ENCODE measurements around the gene METAP1.

DNA sequence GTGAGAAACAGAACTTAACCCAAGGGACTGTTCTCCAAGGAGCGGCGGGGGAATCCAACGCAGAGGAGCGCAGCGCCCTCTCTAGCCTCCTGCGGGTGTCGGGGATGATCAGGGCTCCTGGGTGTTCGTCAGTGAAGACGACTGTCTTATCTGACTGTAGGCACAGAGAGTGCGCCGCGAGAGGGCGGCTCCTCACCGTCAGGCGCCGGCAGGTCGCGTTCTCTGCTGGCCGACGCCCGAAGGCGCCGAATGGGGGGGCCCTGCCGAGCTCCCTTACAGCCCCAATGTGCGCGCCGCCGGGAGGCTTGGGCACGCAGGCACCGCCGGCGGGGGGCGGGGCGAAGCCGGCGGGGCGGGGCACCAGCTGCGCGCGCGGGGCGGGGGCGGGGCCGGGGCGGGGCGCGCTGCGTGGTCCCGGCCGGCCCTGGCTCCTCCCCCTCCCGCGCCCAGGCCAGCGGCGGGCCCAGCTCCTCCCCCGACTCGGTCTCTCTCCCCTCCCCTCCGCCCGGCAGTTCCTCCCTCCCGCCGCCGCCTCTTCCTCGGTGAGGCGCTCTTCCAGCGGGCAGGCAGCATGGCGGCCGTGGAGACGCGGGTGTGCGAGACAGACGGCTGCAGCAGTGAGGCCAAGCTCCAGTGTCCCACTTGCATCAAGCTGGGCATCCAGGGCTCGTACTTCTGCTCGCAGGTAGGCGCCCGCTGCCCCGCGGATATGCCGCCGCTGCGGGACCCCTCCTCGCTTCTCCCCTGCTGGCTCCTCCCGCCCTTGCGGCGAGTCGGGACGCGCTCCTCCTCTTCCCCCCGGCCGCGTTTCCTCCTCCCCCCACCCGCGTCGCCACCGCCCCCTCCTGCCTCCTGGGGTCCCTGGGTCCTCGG, at the start of gene METAP1:
- TF ChIP-seq EP300 (IDR thresholded peaks at IDR 0.05) (no peak), POLR2A (IDR thresholded peaks at IDR 0.05; ENCODE audit: low read length) (peak; percentile 88), GATA3 (IDR thresholded peaks at IDR 0.05; ENCODE audit: borderline replicate concordance) (peak; percentile 29; the same call in 1 of the 2 replicates), NFE2L2 (conservative IDR thresholded peaks at IDR 0.05; ENCODE audit: low read length) (no peak), SMC3 (IDR thresholded peaks at IDR 0.05) (peak; percentile 86), KDM5A (IDR thresholded peaks at IDR 0.05) (no peak; the same call in 1 of the 2 replicates), CBX2 (IDR thresholded peaks at IDR 0.05; ENCODE audit: borderline replicate concordance, low read depth) (no peak), RNF2 (IDR thresholded peaks at IDR 0.05; ENCODE audit: borderline replicate concordance, low read depth) (no peak), CHD2 (IDR thresholded peaks at IDR 0.05; ENCODE audit: low read length, partially characterized antibody) (no peak)
- TF ChIP-seq, protein P1, sequence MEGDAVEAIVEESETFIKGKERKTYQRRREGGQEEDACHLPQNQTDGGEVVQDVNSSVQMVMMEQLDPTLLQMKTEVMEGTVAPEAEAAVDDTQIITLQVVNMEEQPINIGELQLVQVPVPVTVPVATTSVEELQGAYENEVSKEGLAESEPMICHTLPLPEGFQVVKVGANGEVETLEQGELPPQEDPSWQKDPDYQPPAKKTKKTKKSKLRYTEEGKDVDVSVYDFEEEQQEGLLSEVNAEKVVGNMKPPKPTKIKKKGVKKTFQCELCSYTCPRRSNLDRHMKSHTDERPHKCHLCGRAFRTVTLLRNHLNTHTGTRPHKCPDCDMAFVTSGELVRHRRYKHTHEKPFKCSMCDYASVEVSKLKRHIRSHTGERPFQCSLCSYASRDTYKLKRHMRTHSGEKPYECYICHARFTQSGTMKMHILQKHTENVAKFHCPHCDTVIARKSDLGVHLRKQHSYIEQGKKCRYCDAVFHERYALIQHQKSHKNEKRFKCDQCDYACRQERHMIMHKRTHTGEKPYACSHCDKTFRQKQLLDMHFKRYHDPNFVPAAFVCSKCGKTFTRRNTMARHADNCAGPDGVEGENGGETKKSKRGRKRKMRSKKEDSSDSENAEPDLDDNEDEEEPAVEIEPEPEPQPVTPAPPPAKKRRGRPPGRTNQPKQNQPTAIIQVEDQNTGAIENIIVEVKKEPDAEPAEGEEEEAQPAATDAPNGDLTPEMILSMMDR (IDR thresholded peaks at IDR 0.05) = peak; percentile 82
- TF ChIP-seq, protein P2, sequence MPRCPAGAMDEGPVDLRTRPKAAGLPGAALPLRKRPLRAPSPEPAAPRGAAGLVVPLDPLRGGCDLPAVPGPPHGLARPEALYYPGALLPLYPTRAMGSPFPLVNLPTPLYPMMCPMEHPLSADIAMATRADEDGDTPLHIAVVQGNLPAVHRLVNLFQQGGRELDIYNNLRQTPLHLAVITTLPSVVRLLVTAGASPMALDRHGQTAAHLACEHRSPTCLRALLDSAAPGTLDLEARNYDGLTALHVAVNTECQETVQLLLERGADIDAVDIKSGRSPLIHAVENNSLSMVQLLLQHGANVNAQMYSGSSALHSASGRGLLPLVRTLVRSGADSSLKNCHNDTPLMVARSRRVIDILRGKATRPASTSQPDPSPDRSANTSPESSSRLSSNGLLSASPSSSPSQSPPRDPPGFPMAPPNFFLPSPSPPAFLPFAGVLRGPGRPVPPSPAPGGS (IDR thresholded peaks at IDR 0.05) = 0 out of 3 replicates have a peak, but pooled peaks have one; percentile 46
- TF ChIP-seq, protein P3, sequence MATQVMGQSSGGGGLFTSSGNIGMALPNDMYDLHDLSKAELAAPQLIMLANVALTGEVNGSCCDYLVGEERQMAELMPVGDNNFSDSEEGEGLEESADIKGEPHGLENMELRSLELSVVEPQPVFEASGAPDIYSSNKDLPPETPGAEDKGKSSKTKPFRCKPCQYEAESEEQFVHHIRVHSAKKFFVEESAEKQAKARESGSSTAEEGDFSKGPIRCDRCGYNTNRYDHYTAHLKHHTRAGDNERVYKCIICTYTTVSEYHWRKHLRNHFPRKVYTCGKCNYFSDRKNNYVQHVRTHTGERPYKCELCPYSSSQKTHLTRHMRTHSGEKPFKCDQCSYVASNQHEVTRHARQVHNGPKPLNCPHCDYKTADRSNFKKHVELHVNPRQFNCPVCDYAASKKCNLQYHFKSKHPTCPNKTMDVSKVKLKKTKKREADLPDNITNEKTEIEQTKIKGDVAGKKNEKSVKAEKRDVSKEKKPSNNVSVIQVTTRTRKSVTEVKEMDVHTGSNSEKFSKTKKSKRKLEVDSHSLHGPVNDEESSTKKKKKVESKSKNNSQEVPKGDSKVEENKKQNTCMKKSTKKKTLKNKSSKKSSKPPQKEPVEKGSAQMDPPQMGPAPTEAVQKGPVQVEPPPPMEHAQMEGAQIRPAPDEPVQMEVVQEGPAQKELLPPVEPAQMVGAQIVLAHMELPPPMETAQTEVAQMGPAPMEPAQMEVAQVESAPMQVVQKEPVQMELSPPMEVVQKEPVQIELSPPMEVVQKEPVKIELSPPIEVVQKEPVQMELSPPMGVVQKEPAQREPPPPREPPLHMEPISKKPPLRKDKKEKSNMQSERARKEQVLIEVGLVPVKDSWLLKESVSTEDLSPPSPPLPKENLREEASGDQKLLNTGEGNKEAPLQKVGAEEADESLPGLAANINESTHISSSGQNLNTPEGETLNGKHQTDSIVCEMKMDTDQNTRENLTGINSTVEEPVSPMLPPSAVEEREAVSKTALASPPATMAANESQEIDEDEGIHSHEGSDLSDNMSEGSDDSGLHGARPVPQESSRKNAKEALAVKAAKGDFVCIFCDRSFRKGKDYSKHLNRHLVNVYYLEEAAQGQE (IDR thresholded peaks at IDR 0.05) = no peak
- TF ChIP-seq, protein P4, sequence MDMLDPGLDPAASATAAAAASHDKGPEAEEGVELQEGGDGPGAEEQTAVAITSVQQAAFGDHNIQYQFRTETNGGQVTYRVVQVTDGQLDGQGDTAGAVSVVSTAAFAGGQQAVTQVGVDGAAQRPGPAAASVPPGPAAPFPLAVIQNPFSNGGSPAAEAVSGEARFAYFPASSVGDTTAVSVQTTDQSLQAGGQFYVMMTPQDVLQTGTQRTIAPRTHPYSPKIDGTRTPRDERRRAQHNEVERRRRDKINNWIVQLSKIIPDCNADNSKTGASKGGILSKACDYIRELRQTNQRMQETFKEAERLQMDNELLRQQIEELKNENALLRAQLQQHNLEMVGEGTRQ (IDR thresholded peaks at IDR 0.05) = no peak

Measured in A549 (cell line).